Right ventricle myocardium inferior (tissue), 1 donor: ENCODE results near the gene ZNF487. TPM values are rescaled to one million over a fixed set of nuclear protein-coding genes. Genes with fewer than 3 reads are reported as not detected.
"Not testable (repeated sequence)": the region's sequence is repeated elsewhere in the genome, so short reads cannot be mapped to it uniquely, and the experiment has no call there.

Experiments
- ATAC-seq: fragments of 200-7000 bp; cut with Tn5 transposase; one replicate; pipeline ENCODE4 v1.9.1; 2020; ENCODE audit warnings: mild to moderate bottlenecking, moderate library complexity
- DNase-seq: peaks from one replicate; pipeline ENCODE4 v3.0.0; 2021; ENCODE audit errors: missing footprints
- intact Hi-C: fragments of 100-400 bp; cut with DNase I; formaldehyde crosslinking; loops from one replicate; pipeline ENCODE4 v1.11.0; 2022
- total RNA-seq: library from RNA; stranded (reverse); fragmentation: NEBNext Ultra II Directional; extraction: Animal tissue kit (Norgen Biotek cat#: 25700); gene quantifications from one replicate; pipeline ENCODE4 v1.2.1, GENCODE V29; 2021
- donor health status: DM: no; HTN: yes; CAD: no; lungs with severe emphysema.

Gene ZNF487
- total RNA-seq, 1 donor from 2014 or later, result 2.7 TPM

DNA sequence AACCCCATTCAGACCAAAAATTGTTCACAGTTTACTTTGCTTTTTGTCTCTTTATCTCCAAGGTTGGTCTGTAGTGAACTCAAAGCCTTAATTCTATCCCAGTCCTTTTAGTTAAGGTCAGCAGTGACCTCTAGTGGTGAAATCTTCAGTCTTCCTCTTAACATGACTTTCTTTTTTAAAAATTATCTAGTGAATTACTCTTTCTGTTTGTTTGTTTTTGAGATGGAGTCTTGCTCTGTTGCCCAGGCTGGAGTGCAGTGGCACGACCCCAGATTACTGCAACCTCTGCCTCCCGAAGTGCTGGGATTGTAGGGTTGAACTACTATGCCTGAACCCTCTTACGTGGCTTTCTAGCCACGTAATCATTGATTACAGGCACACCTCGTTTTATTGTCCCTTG lies 25.0 kb downstream of the ZNF487 start:
- ATAC-seq (no peak), DNase-seq (no peak)
- intact Hi-C loops, result loop anchor here (1.0 kb wide), 1 partner anchor 169 kb away; no protein-coding TSS in a partner anchor

DNA sequence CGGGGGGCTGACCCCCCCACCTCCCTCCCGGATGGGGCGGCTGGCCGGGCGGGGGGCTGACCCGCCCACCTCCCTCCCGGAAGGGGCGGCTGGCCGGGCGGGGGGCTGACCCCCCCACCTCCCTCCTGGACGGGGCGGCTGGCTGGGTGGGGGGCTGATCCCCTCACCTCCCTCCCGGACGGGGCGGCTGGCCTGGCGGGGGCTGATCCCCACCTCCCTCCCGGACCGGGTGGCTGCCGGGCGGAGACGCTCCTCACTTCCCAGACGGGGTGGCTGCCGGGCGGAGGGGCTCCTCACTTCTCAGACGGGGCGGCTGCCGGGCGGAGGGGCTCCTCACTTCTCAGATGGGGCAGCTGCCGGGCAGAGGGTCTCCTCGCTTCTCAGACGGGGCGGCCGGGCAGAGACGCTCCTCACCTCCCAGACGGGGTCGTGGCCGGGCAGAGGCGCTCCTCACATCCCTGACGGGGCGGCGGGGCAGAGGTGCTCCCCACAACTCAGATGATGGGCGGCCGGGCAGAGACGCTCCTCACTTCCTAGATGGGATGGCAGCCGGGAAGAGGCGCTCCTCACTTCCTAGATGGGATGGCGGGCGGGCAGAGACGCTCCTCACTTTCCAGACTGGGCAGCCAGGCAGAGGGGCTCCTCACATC lies 28.3 kb downstream of the ZNF487 start:
- ATAC-seq, DNase-seq, intact Hi-C loops: not testable (repeated sequence)

DNA sequence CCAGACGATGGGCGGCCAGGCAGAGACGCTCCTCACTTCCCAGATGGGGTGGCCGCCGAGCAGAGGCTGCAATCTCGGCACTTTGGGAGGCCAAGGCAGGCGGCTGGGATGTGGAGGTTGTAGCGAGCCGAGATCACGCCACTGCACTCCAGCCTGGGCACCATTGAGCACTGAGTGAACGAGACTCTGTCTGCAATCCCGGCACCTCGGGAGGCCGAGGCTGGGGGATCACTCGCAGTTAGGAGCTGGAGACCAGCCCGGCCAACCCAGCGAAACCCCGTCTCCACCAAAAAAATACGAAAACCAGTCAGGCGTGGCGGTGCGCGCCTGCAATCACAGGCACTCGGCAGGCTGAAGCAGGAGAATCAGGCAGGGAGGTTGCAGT lies 28.8 kb downstream of the ZNF487 start:
- intact Hi-C loops, ATAC-seq, DNase-seq: not testable (repeated sequence)

DNA sequence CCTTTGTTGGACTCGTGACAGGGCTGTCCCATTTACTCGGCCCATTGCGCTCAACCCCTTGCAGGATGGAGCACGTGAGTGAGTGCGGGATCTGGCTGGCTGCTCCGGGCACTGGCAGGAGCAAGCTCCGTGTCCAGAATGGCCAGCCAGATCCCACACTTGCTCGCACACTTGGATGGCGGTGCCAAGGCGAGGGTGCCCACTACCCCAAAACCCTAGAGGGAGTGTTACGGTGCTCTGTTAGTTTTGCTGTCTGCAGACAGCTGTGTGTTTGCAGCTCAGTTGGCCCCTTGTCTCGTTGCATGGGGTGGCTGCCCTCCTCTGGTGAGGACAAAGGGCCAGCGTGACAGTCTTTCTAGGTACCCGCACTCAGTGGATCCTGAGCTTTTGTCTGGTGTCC lies 34.2 kb downstream of the ZNF487 start:
- intact Hi-C loops, result no loop called here

DNA sequence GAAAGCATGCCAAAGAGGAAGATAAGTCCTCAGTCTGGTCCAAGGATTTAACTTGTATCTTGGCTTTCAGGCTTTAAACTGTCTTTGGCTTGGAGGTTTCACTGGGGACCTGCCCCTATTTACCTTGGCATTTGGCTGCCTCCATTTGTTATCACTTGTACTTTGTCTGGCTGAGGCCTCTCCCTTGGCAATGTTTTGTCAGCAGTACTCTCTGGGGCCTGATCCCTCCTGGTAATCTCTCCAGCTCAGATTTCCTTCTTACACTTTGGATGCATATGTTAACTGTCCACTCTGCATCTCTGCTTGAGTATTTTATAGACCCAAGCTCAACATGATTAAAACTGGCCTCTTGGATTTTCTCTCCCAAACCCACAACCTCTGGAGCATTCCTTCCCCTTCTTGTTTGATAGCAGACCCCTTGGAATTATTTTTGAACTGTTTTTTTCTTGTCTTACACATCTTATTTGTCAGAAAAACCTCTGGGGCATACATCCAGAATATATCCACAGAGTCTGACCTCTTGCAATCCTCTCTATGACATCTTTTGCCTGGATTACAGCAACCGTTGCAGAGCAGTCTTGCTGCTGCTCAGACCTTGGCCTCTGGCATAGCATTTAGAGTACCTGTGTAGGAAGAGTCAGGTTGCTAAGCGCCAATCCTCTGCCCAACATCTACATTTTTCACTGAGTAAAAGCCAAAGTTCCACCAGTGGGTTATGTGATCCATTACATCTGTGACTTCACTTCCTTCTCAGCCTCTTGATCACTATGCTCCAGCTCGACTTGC lies 35.2 kb downstream of the ZNF487 start:
- intact Hi-C loops, result no loop called here
- ATAC-seq (no peak), DNase-seq (no peak)

More for the DNA sequence above, 34.2 kb downstream of the ZNF487 start:
- no peak for ATAC-seq
- DNase-seq, result no peak

DNA sequence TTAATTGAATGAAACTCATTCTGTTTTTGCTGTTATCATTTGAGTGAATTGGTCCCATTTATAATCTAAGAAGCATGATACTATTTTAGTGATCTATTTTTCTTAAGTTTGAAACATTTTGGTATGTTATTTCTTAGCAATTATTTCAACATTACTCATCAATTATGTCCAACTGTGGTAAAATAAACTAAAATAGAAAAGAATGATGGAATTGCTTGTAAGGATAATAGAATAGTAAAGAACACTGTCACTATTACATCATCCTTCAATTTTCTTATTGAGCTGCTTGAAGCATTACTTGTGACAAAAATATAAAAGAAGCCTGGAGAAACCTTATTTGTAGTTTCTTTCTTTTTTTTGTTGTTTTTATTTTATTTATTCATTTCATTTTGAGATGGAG lies 42.4 kb downstream of the ZNF487 start:
- no peak for ATAC-seq
- no peak for DNase-seq
- intact Hi-C loops, result no loop called here

DNA sequence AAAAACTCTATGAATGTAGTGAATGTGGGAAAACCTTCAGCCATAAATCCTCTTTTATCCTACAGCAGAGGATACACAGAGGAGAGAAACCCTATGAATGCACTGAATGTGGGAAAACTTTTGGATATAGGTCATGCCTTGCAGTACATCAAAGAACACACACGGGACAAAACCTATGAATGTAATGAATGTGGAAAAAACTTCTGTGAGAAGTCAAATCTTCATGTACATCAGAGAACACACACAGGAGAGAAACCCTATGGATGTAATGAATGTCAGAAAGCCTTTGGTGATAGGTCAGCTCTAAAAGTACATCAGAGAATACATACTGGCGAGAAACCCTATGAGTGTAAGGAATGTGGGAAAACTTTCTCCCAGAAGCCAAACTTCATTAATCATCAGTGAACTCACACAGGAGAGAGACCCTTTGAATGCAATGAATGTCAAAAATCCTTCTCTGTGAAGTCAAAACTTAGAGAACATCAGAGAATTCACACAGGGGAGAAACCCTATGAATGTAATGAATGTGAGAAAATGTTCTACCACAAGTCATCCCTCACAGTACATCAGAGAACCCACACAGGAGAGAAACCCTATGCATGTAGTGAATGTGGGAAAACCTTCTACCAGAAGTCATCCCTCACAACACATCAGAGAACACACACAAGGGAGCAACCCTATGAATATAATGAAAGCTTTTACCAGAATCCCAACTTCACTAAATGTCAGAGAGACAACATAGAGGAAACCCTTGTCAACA lies 45.6 kb downstream of the ZNF487 start:
- no peak for ATAC-seq
- DNase-seq, result no peak
- intact Hi-C loops, result no loop called here

DNA sequence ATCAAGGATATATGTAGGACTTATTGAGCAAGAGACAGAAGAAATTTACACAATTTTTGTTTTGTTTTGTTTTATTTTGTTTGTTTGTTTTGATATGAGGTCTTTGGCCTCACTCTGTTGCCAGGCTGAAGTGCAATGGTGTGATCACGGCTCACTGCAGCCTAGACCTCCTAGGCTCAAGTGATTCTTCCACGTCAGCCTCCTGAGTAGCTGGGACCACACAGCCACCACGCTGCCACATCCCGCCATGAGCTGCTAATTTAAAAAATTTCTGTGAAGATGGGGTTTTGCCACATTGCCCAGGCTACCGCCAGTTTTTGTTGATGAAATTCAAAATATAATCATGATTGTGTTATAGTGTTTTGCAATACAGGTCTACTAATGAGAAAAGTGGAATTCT lies 54.9 kb downstream of the ZNF487 start:
- intact Hi-C loops, result no loop called here
- DNase-seq, result no peak
- no peak for ATAC-seq

DNA sequence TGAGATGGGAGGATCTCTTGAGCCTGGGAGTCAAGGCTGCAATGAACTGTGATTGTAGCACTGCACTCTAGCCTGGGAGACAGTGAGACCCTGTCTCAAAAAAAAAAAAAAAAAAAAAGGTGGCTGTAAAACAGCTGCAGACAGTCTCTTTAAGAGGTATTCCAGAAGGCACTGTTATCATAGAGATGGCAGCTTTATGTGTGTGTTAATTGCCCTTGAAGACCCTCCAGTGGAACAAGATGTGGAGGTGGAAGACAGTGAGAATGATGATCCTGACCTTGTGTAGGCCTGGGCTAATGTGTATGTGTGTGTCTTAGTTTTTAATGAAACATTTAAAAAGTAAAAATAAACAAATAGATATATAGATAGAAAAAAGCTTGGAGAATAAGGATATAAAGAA lies 66.0 kb downstream of the ZNF487 start:
- intact Hi-C loops, result no loop called here
- DNase-seq (no peak), ATAC-seq (no peak)

DNA sequence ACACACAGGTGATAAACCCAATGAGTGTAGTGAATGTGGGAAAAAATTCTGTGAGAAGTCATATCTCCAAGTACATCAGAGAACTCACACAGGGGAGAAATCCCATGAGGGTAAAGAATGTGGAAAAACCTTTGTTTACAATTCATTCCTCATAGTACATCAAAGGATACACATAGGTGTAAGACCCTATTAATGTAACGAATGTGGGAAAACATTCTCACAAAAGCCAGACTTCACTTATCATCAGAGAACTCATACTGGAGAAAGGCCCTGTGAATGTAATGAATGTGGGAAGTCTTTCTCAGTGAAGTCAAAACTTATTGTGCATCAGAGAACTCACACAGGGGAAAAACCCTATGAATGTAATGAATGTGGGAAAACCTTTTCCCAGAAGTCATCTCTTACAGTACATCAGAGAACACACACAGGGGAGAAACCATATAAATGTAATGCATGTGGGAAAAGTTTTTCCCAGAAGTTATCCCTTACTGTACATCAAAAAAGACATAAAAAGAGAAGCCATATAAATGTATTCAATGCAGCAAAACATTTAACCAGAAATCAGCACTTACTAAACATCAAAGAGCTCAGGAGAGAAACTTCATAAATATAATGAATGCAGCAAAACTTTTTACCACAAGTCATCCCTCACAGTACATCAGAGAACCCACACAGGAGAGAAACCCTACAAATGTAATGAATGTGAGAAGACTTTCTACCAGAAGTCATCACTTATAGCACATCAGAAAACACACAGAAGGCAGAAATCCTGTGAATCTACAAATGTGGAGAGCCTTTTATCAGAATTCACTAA lies 87.7 kb downstream of the ZNF487 start:
- ATAC-seq, result no peak
- intact Hi-C loops, result no loop called here
- no peak for DNase-seq

Other genes starting within 250 kb of the ZNF487 start
- 1.4 TPM for gene RASGEF1A, start 170.0 kb upstream of the ZNF487 start, total RNA-seq
- not detected for gene FXYD4, start 65.5 kb upstream of the ZNF487 start, total RNA-seq
- 87.6 TPM for gene HNRNPF, start 27.9 kb upstream of the ZNF487 start, total RNA-seq
- gene ZNF239, start 137.5 kb downstream of the ZNF487 start, total RNA-seq, result 2.5 TPM
- gene ZNF485, start 169.3 kb downstream of the ZNF487 start, total RNA-seq, result 1.8 TPM
- 52.7 TPM for gene ZNF32, start 211.8 kb downstream of the ZNF487 start, total RNA-seq